NT2/D1 (cell line): Measurements from ENCODE around the gene CACNA2D1.

ENCODE experiments used
- SUZ12 ChIP-seq: IDR thresholded peaks from 2 replicates; pipeline ENCODE4 v1.6.1; 2011; ENCODE audit not compliant: insufficient read length, insufficient read depth; ENCODE audit errors: extremely low read depth
- YY1 ChIP-seq: IDR thresholded peaks from 2 replicates; pipeline ENCODE4 v1.6.1; 2011; ENCODE audit not compliant: insufficient read length, insufficient read depth
- ZNF274 ChIP-seq: IDR thresholded peaks from 2 replicates; pipeline ENCODE4 v1.6.1; 2011; ENCODE audit warnings: mild to moderate bottlenecking, low read depth, low read length

- TF ChIP-seq ZNF274, result no peak
- TF ChIP-seq YY1, result no peak
- TF ChIP-seq SUZ12, result no peak
These were observed 460.2 kb downstream of the CACNA2D1 start for GRCh38 chr7:81983406-81983805.
